Measurements from ENCODE around the gene FAM227A. TPM values are rescaled to one million over a fixed set of nuclear protein-coding genes. Genes with fewer than 3 reads are reported as not detected.

FAM227A gene
- total and polyA plus RNA-seq, 4 donors, result 1.1 to 10.0 (median 6.0) TPM

DNA sequence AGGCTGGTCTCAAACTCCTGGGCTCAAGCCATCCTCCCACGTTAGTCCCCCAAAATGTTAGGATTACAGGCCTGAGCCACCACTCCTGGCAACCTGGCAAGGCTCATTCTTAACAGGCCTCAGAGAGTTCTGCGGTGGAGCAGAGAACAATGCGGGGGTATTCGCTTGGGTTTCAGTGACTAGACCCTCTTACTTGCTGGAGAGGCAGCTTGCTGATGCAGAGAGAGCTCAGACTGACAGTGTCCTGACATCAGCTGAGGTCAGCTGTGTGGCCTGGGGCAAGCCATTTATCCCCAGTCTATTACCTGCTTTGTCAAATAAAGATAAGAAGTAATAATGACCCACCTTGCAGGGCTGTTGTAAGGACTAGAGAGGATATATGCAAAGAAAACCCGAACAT lies 46.0 kb downstream of the FAM227A start:
- H3K9me3 ChIP-seq (ENCODE audit: control insufficient read depth in 4 of 4, insufficient read depth in 3 of 4, low read length in 3 of 4), result peaks cover 0 to 2% (median 0%) of the 10 kb centered on the region in 4 donors
- no peak for ATAC-seq (ENCODE audit: insufficient read depth, low FRiP score)
- no peak overlapping the region for H3K4me3 ChIP-seq
- no peak for DNase-seq
- no peak overlapping the region for H3K27ac ChIP-seq (ENCODE audit: low read depth in 1 of 2, low read length in 1 of 2)
- peaks cover 0 to 2% (median 0%) of the 10 kb centered on the region in 4 donors for H3K36me3 ChIP-seq (ENCODE audit: control insufficient read depth in 4 of 4, insufficient read depth in 4 of 4, low read length in 4 of 4)
- H3K9ac ChIP-seq (ENCODE audit: insufficient read depth in 1 of 2, low read length in 2 of 2), result no peak overlapping the region
- TF ChIP-seq, protein P1, sequence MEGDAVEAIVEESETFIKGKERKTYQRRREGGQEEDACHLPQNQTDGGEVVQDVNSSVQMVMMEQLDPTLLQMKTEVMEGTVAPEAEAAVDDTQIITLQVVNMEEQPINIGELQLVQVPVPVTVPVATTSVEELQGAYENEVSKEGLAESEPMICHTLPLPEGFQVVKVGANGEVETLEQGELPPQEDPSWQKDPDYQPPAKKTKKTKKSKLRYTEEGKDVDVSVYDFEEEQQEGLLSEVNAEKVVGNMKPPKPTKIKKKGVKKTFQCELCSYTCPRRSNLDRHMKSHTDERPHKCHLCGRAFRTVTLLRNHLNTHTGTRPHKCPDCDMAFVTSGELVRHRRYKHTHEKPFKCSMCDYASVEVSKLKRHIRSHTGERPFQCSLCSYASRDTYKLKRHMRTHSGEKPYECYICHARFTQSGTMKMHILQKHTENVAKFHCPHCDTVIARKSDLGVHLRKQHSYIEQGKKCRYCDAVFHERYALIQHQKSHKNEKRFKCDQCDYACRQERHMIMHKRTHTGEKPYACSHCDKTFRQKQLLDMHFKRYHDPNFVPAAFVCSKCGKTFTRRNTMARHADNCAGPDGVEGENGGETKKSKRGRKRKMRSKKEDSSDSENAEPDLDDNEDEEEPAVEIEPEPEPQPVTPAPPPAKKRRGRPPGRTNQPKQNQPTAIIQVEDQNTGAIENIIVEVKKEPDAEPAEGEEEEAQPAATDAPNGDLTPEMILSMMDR (IDR thresholded peaks at IDR 0.05; ENCODE audit: control extremely low read depth, extremely low read depth), result no peak
- H3K4me1 ChIP-seq (ENCODE audit: control insufficient read depth in 5 of 5, insufficient read depth in 5 of 5, low read length in 5 of 5), result peaks cover 0 to 4% (median 0%) of the 10 kb centered on the region in 5 donors
- H3K27me3 ChIP-seq (ENCODE audit: control insufficient read depth in 3 of 3, insufficient read depth in 3 of 3, low read length in 2 of 3), result no peaks in the 10 kb centered on the region
- 94% methylated on average over 5 of the region's 5 CpGs for WGBS, 2 donors

- Histone ChIP-seq H3K27me3 (ENCODE audit: control insufficient read depth in 3 of 3, insufficient read depth in 3 of 3, low read length in 2 of 3) (no peaks in the 10 kb centered on the region), H3K27ac (ENCODE audit: low read depth in 1 of 2, low read length in 1 of 2) (no peak overlapping the region), H3K36me3 (ENCODE audit: control insufficient read depth in 4 of 4, insufficient read depth in 4 of 4, low read length in 4 of 4) (peaks cover 0 to 2% (median 0%) of the 10 kb centered on the region in 4 donors), H3K9me3 (ENCODE audit: control insufficient read depth in 4 of 4, insufficient read depth in 3 of 4, low read length in 3 of 4) (peaks cover 0 to 2% (median 0%) of the 10 kb centered on the region in 4 donors), H3K4me1 (ENCODE audit: control insufficient read depth in 5 of 5, insufficient read depth in 5 of 5, low read length in 5 of 5) (peaks cover 0 to 2% (median 0%) of the 10 kb centered on the region in 5 donors), H3K9ac (ENCODE audit: insufficient read depth in 1 of 2, low read length in 2 of 2) (no peak overlapping the region), H3K4me3 (no peak overlapping the region)
- DNase-seq (peak in 1 of 3 donors; percentile 3), ATAC-seq (ENCODE audit: insufficient read depth, low FRiP score) (no peak)
- WGBS, 2 donors, result 89 to 92% methylated on average over 13 of the region's 13 CpGs
- TF ChIP-seq, protein P1 (IDR thresholded peaks at IDR 0.05; ENCODE audit: control extremely low read depth, extremely low read depth), result no peak
Observed at GRCh38 chr22:38608992-38609750, 47.0 kb downstream of the FAM227A start.

GRCh38 chr22:38607680-38608079 lies 48.5 kb downstream of the FAM227A start:
- Histone ChIP-seq H3K27ac (ENCODE audit: low read depth in 1 of 2, low read length in 1 of 2) (no peak overlapping the region), H3K9me3 (ENCODE audit: control insufficient read depth in 4 of 4, insufficient read depth in 3 of 4, low read length in 3 of 4) (peaks cover 0 to 2% (median 0%) of the 10 kb centered on the region in 4 donors), H3K27me3 (ENCODE audit: control insufficient read depth in 3 of 3, insufficient read depth in 3 of 3, low read length in 2 of 3) (no peaks in the 10 kb centered on the region), H3K36me3 (ENCODE audit: control insufficient read depth in 4 of 4, insufficient read depth in 4 of 4, low read length in 4 of 4) (peaks cover 0 to 2% (median 0%) of the 10 kb centered on the region in 4 donors), H3K9ac (ENCODE audit: insufficient read depth in 1 of 2, low read length in 2 of 2) (no peak overlapping the region), H3K4me3 (no peak overlapping the region), H3K4me1 (ENCODE audit: control insufficient read depth in 5 of 5, insufficient read depth in 5 of 5, low read length in 5 of 5) (peaks cover 0 to 2% (median 0%) of the 10 kb centered on the region in 5 donors)
- ATAC-seq (ENCODE audit: insufficient read depth, low FRiP score), result no peak
- TF ChIP-seq, protein P1 (IDR thresholded peaks at IDR 0.05; ENCODE audit: control extremely low read depth, extremely low read depth), result no peak
- 75 to 84% methylated on average over 3 of the region's 3 CpGs for WGBS, 2 donors
- no peak for DNase-seq

All from lung (tissue), 12 donors.